GM12878 (cell line): ENCODE measurements around the gene ENOX2. TPM values are rescaled to one million over a fixed set of nuclear protein-coding genes. Genes with fewer than 3 reads are reported as not detected.

Experiments
- ATAC-seq: fragments of 200-7000 bp; cut with Tn5 transposase; 3 replicates; pipeline ENCODE4 v1.9.1; 2020; ENCODE audit warnings: mild to moderate bottlenecking, moderate library complexity
- BruUV-seq: library from RNA; stranded (reverse); fragments of 400-500 nt; replicated peaks from 2 replicates; lab custom pipeline; 2021; lab: Mats Ljungman, UMichigan
- CTCF ChIA-PET: fragments of 300-600 bp; sonication (Branson Sonifier 250); formaldehyde crosslinking; extraction: SDS; loops from one replicate; lab custom pipeline; 2021; ENCODE audit warnings: inconsistent platforms; lab: Yijun Ruan, JAX
- POLR2A ChIA-PET: fragments of 350-600 bp; formaldehyde crosslinking; extraction: SDS; loops from one replicate; lab custom pipeline; 2021; ENCODE audit warnings: inconsistent platforms; lab: Charles Lee
- RAD21 ChIA-PET: fragments of 300-600 bp; sonication (Branson Sonifier 250); formaldehyde crosslinking; loops from one replicate; lab custom pipeline; 2023; ENCODE audit warnings: antibody characterized with exemption; ENCODE audit not compliant: unreplicated experiment; lab: Charles Lee
- SMC1A ChIA-PET: fragments of 300-600 bp; sonication (Branson Sonifier 250); formaldehyde crosslinking; loops from one replicate; lab custom pipeline; 2023; ENCODE audit not compliant: unreplicated experiment, uncharacterized antibody; lab: Charles Lee
- DNase-seq: peaks from one replicate; pipeline ENCODE4 v3.0.0-alpha.2; 2011; ENCODE audit warnings: low read depth, low spot score
- FAIRE-seq: peaks from 3 replicates; lab custom pipeline; 2011; peaks lifted over from hg19 to GRCh38; lab: Jason Lieb, UNC
- H2AFZ ChIP-seq: 2 replicates; pipeline ENCODE4 v1.6.0; 2011; ENCODE audit warnings: low read depth, low read length, control low read depth; ENCODE audit not compliant: control insufficient read depth
- H3K27ac ChIP-seq: 2 replicates; pipeline ENCODE4 v1.5.1; 2011; ENCODE audit warnings: control low read depth; ENCODE audit not compliant: control insufficient read depth, insufficient read depth
- H3K27me3 ChIP-seq, 2 experiments: replicated peaks in 1 of 2; 2 replicates each; pipeline versions ENCODE4 v1.6.0 to v1.6.1; 2011; ENCODE audit warnings: low read length in 1 of 2; ENCODE audit not compliant: control insufficient read depth in 2 of 2, insufficient read depth in 2 of 2
- H3K36me3 ChIP-seq, 2 experiments: 2 replicates each; pipeline ENCODE4 v1.5.1; 2011; ENCODE audit warnings: low read length in 1 of 2; ENCODE audit not compliant: control insufficient read depth in 2 of 2, insufficient read depth in 2 of 2
- H3K4me1 ChIP-seq: 2 replicates; pipeline ENCODE4 v1.6.1; 2011; ENCODE audit warnings: mild to moderate bottlenecking, low read length, moderate library complexity, mixed read lengths; ENCODE audit not compliant: control insufficient read depth, insufficient read depth
- H3K4me2 ChIP-seq: 2 replicates; pipeline ENCODE4 v1.6.0; 2011; ENCODE audit warnings: control low read depth; ENCODE audit not compliant: control insufficient read depth, insufficient read depth
- H3K4me3 ChIP-seq: fragments of 200-600 bp; sonication (generic); 2 replicates; pipeline ENCODE4 v1.5.1; 2016
- H3K79me2 ChIP-seq: 2 replicates; pipeline ENCODE4 v1.6.0; 2011; ENCODE audit warnings: low read length; ENCODE audit not compliant: control insufficient read depth, insufficient read depth
- H3K9ac ChIP-seq: 2 replicates; pipeline ENCODE4 v1.8.0; 2011; ENCODE audit warnings: low read length, control low read depth, mixed read lengths; ENCODE audit not compliant: control insufficient read depth, insufficient read depth
- H3K9me3 ChIP-seq: replicated peaks from 3 replicates; pipeline ENCODE4 v1.5.1; 2011; ENCODE audit warnings: mild to moderate bottlenecking, low read length; ENCODE audit not compliant: control insufficient read depth, insufficient read depth
- H4K20me1 ChIP-seq: 2 replicates; pipeline ENCODE4 v1.6.0; 2011; ENCODE audit not compliant: control insufficient read depth, insufficient read depth
- DPF2 ChIP-seq: fragments of 450-650 bp; IDR thresholded peaks from 2 replicates; pipeline ENCODE4 v1.6.1; 2017; ENCODE audit warnings: mild to moderate bottlenecking
- ETV6 ChIP-seq, 2 experiments: fragments of 450-650 bp in 1 of 2; IDR thresholded peaks in 1 of 2; conservative IDR thresholded peaks in 1 of 2; 2 replicates each; pipeline ENCODE4 v1.6.1; 2014; ENCODE audit warnings: antibody characterized with exemption in 1 of 2, borderline replicate concordance in 1 of 2, low read depth in 1 of 2, mild to moderate bottlenecking in 1 of 2, moderate library complexity in 1 of 2
- FOXM1 ChIP-seq: IDR thresholded peaks from 2 replicates; pipeline ENCODE4 v1.6.1; 2012; ENCODE audit warnings: low read depth, mild to moderate bottlenecking, inconsistent platforms, low read length, moderate library complexity
- MTA2 ChIP-seq: fragments of 450-650 bp; IDR thresholded peaks from 2 replicates; pipeline ENCODE4 v1.6.1; 2016; ENCODE audit warnings: low read depth, mild to moderate bottlenecking, moderate library complexity
- MXI1 ChIP-seq: fragments of 150-350 bp; IDR thresholded peaks from 2 replicates; pipeline ENCODE4 v1.6.1; 2011; ENCODE audit warnings: low read depth, mild to moderate bottlenecking, inconsistent platforms, low read length, improper control_type of control experiment
- NR2C2 ChIP-seq: IDR thresholded peaks from 2 replicates; pipeline ENCODE4 v1.6.1; 2011; ENCODE audit warnings: borderline replicate concordance, low read depth; ENCODE audit not compliant: control insufficient read depth, insufficient read length
- RFX5 ChIP-seq: IDR thresholded peaks from 2 replicates; pipeline ENCODE4 v1.6.1; 2011; ENCODE audit warnings: low read depth, low read length, improper control_type of control experiment
- SPI1 ChIP-seq: IDR thresholded peaks from 2 replicates; pipeline ENCODE4 v1.6.1; 2011; ENCODE audit warnings: low read depth, mild to moderate bottlenecking, low read length, moderate library complexity, borderline replicate concordance; ENCODE audit not compliant: insufficient read depth
- STAT3 ChIP-seq: IDR thresholded peaks from 2 replicates; pipeline ENCODE4 v1.6.1; 2011; ENCODE audit warnings: low read depth, low read length, improper control_type of control experiment
- TARDBP ChIP-seq: IDR thresholded peaks from 2 replicates; pipeline ENCODE4 v1.6.1; 2016; ENCODE audit warnings: borderline replicate concordance
- ZBED1 ChIP-seq: IDR thresholded peaks from 2 replicates; pipeline ENCODE4 v1.6.1; 2016; ENCODE audit warnings: borderline replicate concordance
- ZNF217 ChIP-seq: fragments of 450-650 bp; IDR thresholded peaks from 2 replicates; pipeline ENCODE4 v1.6.1; 2017; ENCODE audit warnings: antibody characterized with exemption, mild to moderate bottlenecking
- WGBS: methylation state at CpG from one replicate; pipeline ENCODE4 v1.1.6; 2016; ENCODE audit warnings: low lambda C conversion rate; ENCODE audit not compliant: insufficient replicate concordance, insufficient coverage; ENCODE audit errors: missing lambda C conversion rate; 5-methylcytosine and 5-hydroxymethylcytosine counted together
- in situ Hi-C: fragments of 300-500 bp; cut with MboI; formaldehyde crosslinking; loops from 9 replicates; pipeline ENCODE4 v1.14.3; 2018; ENCODE audit warnings: mixed read lengths
- intact Hi-C: fragments of 100-400 bp; cut with micrococcal nuclease; formaldehyde crosslinking; loops from one replicate; pipeline ENCODE4 v1.14.2; 2022; ENCODE audit not compliant: unreplicated experiment
- polyA plus RNA-seq, 11 experiments: library from polyadenylated mRNA; depleted of rRNA in 4 of 11; unstranded in 6 of 11; stranded (reverse) in 5 of 11; fragments of >200 nt; fragmentation: Nextera tagmentation in 4 of 11; fragmentation: Illumina TruSeq in 1 of 11; extraction: Ambion mirVana in 4 of 11; extraction: Trizol in 1 of 11; gene quantifications; 1 replicate in 1 of 11; 2 replicates in 10 of 11; pipeline versions ENCODE4 v1.2.1 to v1.2.3, GENCODE V29; 2011 to 2016; ENCODE audit warnings: inconsistent platforms in 2 of 11, missing spikeins in 2 of 11, low read depth in 1 of 11
- total RNA-seq, 4 experiments: library from RNA; depleted of rRNA in 3 of 4; stranded (reverse); fragments of >200 nt in 3 of 4; fragmentation: Illumina TruSeq in 1 of 4; extraction: Trizol in 1 of 4; gene quantifications; 2 replicates each; pipeline versions ENCODE4 v1.2.1 to v1.2.3, GENCODE V29; 2013 to 2021
- TF ChIP-seq, protein P1 (sequence below): fragments of 450-650 bp; formaldehyde crosslinking; IDR thresholded peaks from 2 replicates; pipeline ENCODE4 v1.4.0; 2020; ENCODE audit warnings: mild to moderate bottlenecking, moderate library complexity
- TF ChIP-seq, protein P2 (sequence below): fragments of 450-650 bp; IDR thresholded peaks from 2 replicates; pipeline ENCODE4 v1.6.1; 2017; ENCODE audit warnings: mild to moderate bottlenecking, low read depth, inconsistent platforms; ENCODE audit not compliant: poor library complexity, severe bottlenecking
- TF ChIP-seq, protein P3 (sequence below): fragments of 450-650 bp; conservative IDR thresholded peaks from 2 replicates; pipeline ENCODE4 v1.6.1; 2017; ENCODE audit warnings: mild to moderate bottlenecking, moderate library complexity

Gene ENOX2
- total and polyA plus RNA-seq, 10 of the 15 experiments (the other 5 are each of a cell fraction or from before 2014, with no cell fraction given), result 3.2 to 13.0 (median 7.7) TPM

DNA sequence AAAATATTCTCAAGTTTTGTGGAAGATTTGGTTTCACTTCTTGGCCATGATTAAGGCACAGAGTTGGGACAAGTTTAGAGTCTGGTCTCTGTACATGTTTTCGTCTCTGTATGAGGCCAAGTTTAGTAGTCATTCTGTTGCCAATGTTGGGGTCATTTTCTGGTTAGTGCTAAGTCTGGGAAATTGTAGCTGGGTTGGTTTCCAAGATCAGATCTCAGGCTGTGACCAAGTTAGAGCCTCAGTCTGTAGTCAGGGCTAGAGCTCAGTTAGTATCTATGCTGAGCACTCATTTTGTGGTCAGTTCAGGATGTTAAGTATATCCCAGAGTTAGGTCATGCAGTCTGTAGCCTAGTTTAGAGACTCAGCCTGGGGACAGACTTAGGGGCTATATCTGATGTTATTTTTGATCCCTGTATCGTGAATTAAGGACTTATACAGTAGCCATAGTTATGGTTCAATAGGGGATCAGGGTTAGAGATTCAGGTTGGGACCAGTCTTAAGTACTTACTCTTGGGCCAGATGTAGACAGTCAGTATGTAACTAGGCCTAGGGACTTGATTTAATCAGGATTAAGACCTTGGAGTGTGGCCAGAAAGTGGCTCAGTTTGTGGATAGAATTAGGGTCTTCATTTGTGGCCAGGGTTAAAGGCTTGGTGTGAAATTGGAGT is 6.6 kb upstream of the ENOX2 start:
- RAD21 ChIA-PET, result no interaction called here
- ATAC-seq, result no peak
- Histone ChIP-seq H3K36me3 (no peaks in the 10 kb centered on the region), H2AFZ (no peak overlapping the region), H3K9me3 (no peaks in the 10 kb centered on the region), H3K27ac (no peak overlapping the region), H3K4me3 (no peak overlapping the region), H3K9ac (no peak overlapping the region), H4K20me1 (no peaks in the 10 kb centered on the region), H3K27me3 (no peaks in the 10 kb centered on the region), H3K79me2 (no peaks in the 10 kb centered on the region), H3K4me2 (no peak overlapping the region), H3K4me1 (no peaks in the 10 kb centered on the region)
- no peak for TF ChIP-seq ZBED1
- TF ChIP-seq RFX5, result no peak
- TF ChIP-seq, protein P1, sequence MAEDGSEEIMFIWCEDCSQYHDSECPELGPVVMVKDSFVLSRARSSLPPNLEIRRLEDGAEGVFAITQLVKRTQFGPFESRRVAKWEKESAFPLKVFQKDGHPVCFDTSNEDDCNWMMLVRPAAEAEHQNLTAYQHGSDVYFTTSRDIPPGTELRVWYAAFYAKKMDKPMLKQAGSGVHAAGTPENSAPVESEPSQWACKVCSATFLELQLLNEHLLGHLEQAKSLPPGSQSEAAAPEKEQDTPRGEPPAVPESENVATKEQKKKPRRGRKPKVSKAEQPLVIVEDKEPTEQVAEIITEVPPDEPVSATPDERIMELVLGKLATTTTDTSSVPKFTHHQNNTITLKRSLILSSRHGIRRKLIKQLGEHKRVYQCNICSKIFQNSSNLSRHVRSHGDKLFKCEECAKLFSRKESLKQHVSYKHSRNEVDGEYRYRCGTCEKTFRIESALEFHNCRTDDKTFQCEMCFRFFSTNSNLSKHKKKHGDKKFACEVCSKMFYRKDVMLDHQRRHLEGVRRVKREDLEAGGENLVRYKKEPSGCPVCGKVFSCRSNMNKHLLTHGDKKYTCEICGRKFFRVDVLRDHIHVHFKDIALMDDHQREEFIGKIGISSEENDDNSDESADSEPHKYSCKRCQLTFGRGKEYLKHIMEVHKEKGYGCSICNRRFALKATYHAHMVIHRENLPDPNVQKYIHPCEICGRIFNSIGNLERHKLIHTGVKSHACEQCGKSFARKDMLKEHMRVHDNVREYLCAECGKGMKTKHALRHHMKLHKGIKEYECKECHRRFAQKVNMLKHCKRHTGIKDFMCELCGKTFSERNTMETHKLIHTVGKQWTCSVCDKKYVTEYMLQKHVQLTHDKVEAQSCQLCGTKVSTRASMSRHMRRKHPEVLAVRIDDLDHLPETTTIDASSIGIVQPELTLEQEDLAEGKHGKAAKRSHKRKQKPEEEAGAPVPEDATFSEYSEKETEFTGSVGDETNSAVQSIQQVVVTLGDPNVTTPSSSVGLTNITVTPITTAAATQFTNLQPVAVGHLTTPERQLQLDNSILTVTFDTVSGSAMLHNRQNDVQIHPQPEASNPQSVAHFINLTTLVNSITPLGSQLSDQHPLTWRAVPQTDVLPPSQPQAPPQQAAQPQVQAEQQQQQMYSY (CRISPR knock-in tag), result no peak
- no peak for TF ChIP-seq ETV6 (conservative IDR thresholded peaks at IDR 0.05 in 1 of 2, IDR thresholded peaks at IDR 0.05 in 1 of 2; ENCODE audit: borderline replicate concordance in 1 of 2, low read depth in 1 of 2)
- TF ChIP-seq MXI1, result no peak
- no peak for TF ChIP-seq MTA2
- TF ChIP-seq, protein P2, sequence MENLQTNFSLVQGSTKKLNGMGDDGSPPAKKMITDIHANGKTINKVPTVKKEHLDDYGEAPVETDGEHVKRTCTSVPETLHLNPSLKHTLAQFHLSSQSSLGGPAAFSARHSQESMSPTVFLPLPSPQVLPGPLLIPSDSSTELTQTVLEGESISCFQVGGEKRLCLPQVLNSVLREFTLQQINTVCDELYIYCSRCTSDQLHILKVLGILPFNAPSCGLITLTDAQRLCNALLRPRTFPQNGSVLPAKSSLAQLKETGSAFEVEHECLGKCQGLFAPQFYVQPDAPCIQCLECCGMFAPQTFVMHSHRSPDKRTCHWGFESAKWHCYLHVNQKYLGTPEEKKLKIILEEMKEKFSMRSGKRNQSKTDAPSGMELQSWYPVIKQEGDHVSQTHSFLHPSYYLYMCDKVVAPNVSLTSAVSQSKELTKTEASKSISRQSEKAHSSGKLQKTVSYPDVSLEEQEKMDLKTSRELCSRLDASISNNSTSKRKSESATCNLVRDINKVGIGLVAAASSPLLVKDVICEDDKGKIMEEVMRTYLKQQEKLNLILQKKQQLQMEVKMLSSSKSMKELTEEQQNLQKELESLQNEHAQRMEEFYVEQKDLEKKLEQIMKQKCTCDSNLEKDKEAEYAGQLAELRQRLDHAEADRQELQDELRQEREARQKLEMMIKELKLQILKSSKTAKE, result no peak
- no peak for TF ChIP-seq STAT3
- TF ChIP-seq NR2C2, result no peak
- TF ChIP-seq DPF2, result no peak
- no peak for TF ChIP-seq TARDBP
- TF ChIP-seq FOXM1, result no peak
- TF ChIP-seq, protein P3, sequence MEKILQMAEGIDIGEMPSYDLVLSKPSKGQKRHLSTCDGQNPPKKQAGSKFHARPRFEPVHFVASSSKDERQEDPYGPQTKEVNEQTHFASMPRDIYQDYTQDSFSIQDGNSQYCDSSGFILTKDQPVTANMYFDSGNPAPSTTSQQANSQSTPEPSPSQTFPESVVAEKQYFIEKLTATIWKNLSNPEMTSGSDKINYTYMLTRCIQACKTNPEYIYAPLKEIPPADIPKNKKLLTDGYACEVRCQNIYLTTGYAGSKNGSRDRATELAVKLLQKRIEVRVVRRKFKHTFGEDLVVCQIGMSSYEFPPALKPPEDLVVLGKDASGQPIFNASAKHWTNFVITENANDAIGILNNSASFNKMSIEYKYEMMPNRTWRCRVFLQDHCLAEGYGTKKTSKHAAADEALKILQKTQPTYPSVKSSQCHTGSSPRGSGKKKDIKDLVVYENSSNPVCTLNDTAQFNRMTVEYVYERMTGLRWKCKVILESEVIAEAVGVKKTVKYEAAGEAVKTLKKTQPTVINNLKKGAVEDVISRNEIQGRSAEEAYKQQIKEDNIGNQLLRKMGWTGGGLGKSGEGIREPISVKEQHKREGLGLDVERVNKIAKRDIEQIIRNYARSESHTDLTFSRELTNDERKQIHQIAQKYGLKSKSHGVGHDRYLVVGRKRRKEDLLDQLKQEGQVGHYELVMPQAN, result no peak
- TF ChIP-seq SPI1, result no peak
- no peak for TF ChIP-seq ZNF217
- DNase-seq, result no peak
- CTCF ChIA-PET, result interaction anchor here (1.4 kb wide), 1 partner anchor 370 kb away, joined by 3 read pairs; no protein-coding TSS in a partner anchor
- in situ Hi-C loops, result loop anchor here (10.0 kb wide), 1 partner anchor 1305 kb away; no protein-coding TSS in a partner anchor
- BruUV-seq, result no TSS peak
- 25% methylated on average over 2 of the region's 2 CpGs for WGBS
- FAIRE-seq, result no peak
- POLR2A ChIA-PET, result no interaction called here
- SMC1A ChIA-PET, result no interaction called here
- intact Hi-C loops, result loop anchor here (10.0 kb wide), 1 partner anchor 1305 kb away; no protein-coding TSS in a partner anchor
